Breast epithelium (tissue), 3 donors: ENCODE results near the gene MID2.

ENCODE experiments used
- CTCF ChIP-seq, 3 donors: fragments of 450-650 bp; IDR thresholded peaks; one replicate each; pipeline ENCODE4 v1.5.1; 2016 to 2017; ENCODE audit warnings: antibody characterized with exemption in 3 of 3, mild to moderate bottlenecking in 3 of 3, moderate library complexity in 3 of 3
- POLR2A ChIP-seq: fragments of 450-650 bp; IDR thresholded peaks from one replicate; pipeline ENCODE4 v1.6.1; 2016; ENCODE audit warnings: antibody characterized with exemption, mild to moderate bottlenecking, moderate library complexity
- POLR2AphosphoS5 ChIP-seq, 3 donors: sonication (generic); formaldehyde crosslinking; IDR thresholded peaks; one replicate each; pipeline ENCODE4 v1.6.1; 2017; ENCODE audit warnings: antibody characterized with exemption in 3 of 3

DNA sequence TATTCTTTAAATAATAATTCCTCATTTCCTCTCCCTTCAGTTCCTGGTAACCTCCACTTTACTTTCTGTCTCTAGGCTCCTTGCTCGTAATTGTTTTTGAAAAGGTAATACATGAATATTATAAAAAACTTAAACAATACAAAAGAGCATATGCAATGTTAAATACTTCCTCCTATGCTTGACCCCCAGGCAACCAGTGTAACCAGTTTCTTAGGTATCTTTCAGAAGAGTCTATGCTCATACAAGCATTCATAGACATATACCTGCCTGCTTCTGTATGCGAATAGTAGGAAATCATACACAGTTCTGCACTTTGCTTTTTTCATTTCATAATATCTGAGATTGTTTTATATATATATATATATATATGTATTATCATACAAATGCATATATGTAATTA is 2.6 kb upstream of the MID2 start:
- TF ChIP-seq CTCF (IDR thresholded peaks at IDR 0.05) (no peak), POLR2A (no peak), POLR2AphosphoS5 (IDR thresholded peaks at IDR 0.05) (no peak)
